Naive thymus-derived CD4-positive, alpha-beta T cell (primary cell): ENCODE results near the gene EYS. TPM values are rescaled to one million over a fixed set of nuclear protein-coding genes. Genes with fewer than 3 reads are reported as not detected.

Experiments used
- ATAC-seq: fragments of 150-1000 bp; cut with Tn5 transposase; 2 replicates; pipeline ENCODE4 v1.10.0; 2021; ENCODE audit warnings: mild to moderate bottlenecking, moderate library complexity
- CTCF ChIA-PET: fragments of 350-600 bp; sonication (Branson Sonifier 250); formaldehyde crosslinking; loops from one replicate; lab custom pipeline; 2021; ENCODE audit warnings: antibody characterized with exemption; lab: Charles Lee
- POLR2A ChIA-PET: fragments of 350-600 bp; sonication (Branson Sonifier 250); formaldehyde crosslinking; loops from one replicate; lab custom pipeline; 2021; ENCODE audit warnings: antibody characterized with exemption, inconsistent platforms; lab: Charles Lee
- DNase-seq, 9 donors: peaks; one replicate each; pipeline versions ENCODE4 v3.0.0 to v3.0.0-alpha.2; 2020 to 2022; ENCODE audit warnings: mixed read lengths in 1 of 9
- H3K27ac ChIP-seq: one replicate; pipeline ENCODE4 v1.7.0; 2013; ENCODE audit warnings: mild to moderate bottlenecking, low read depth, low read length, moderate library complexity
- H3K27me3 ChIP-seq, 2 donors: one replicate each; pipeline ENCODE4 v1.7.0; 2013; ENCODE audit warnings: low read length in 2 of 2, mild to moderate bottlenecking in 2 of 2, moderate library complexity in 2 of 2; ENCODE audit not compliant: control insufficient read depth in 2 of 2, insufficient read depth in 2 of 2
- H3K36me3 ChIP-seq, 3 experiments: 1 replicate in 2 of 3; 2 replicates in 1 of 3; pipeline ENCODE4 v1.7.0; 2013; ENCODE audit warnings: low read length in 3 of 3, mild to moderate bottlenecking in 3 of 3, moderate library complexity in 1 of 3; ENCODE audit not compliant: insufficient read depth in 3 of 3, control insufficient read depth in 2 of 3
- H3K4me1 ChIP-seq, 2 donors: one replicate each; pipeline ENCODE4 v1.7.0; 2013; ENCODE audit warnings: low read length in 2 of 2, mild to moderate bottlenecking in 2 of 2, moderate library complexity in 1 of 2; ENCODE audit not compliant: control insufficient read depth in 2 of 2, insufficient read depth in 2 of 2
- H3K4me3 ChIP-seq: 2 replicates; pipeline ENCODE4 v1.7.0; 2013; ENCODE audit warnings: mild to moderate bottlenecking, low read length
- H3K9me3 ChIP-seq, 3 experiments: 1 replicate in 2 of 3; 2 replicates in 1 of 3; pipeline ENCODE4 v1.7.0; 2013; ENCODE audit warnings: low read length in 3 of 3; ENCODE audit not compliant: control insufficient read depth in 2 of 3
- H3K27ac Mint-ChIP-seq, 9 donors: one replicate each; pipeline ENCODE4 v1.8.0; 2020 to 2022; ENCODE audit warnings: mixed read lengths in 9 of 9, mild to moderate bottlenecking in 8 of 9, moderate library complexity in 5 of 9, inconsistent platforms in 2 of 9
- H3K27me3 Mint-ChIP-seq, 5 donors: one replicate each; pipeline ENCODE4 v1.8.0; 2021 to 2022; ENCODE audit warnings: mixed read lengths in 5 of 5, mild to moderate bottlenecking in 1 of 5
- H3K36me3 Mint-ChIP-seq, 5 donors: one replicate each; pipeline ENCODE4 v1.8.0; 2020 to 2022; ENCODE audit warnings: mixed read lengths in 5 of 5, mild to moderate bottlenecking in 3 of 5, inconsistent platforms in 1 of 5
- H3K4me1 Mint-ChIP-seq, 7 donors: one replicate each; pipeline ENCODE4 v1.8.0; 2020 to 2022; ENCODE audit warnings: mixed read lengths in 7 of 7, mild to moderate bottlenecking in 3 of 7, inconsistent platforms in 1 of 7
- H3K4me3 Mint-ChIP-seq, 10 donors: one replicate each; pipeline ENCODE4 v1.8.0; 2020 to 2022; ENCODE audit warnings: mild to moderate bottlenecking in 10 of 10, mixed read lengths in 10 of 10, moderate library complexity in 6 of 10, inconsistent platforms in 2 of 10
- H3K9me3 Mint-ChIP-seq, 11 donors: one replicate each; pipeline ENCODE4 v1.8.0; 2020 to 2022; ENCODE audit warnings: mixed read lengths in 11 of 11, mild to moderate bottlenecking in 4 of 11, inconsistent platforms in 1 of 11, moderate library complexity in 1 of 11
- intact Hi-C, 2 donors: fragments of 100-400 bp; cut with micrococcal nuclease; formaldehyde crosslinking; loops; one replicate each; pipeline ENCODE4 v1.15.1; 2023
- polyA plus RNA-seq, 2 donors: library from polyadenylated mRNA; unstranded; fragments of 300-500 nt; fragmentation: Illumina TruSeq; gene quantifications; one replicate each; pipeline ENCODE4 v1.2.3, GENCODE V29; 2021
- total RNA-seq, 6 experiments: library from RNA in 5 of 6; stranded (reverse) in 5 of 6; gene quantifications; 1 replicate in 5 of 6; 2 replicates in 1 of 6; pipeline ENCODE4 v1.2.3 and lab custom pipeline; 2021 to 2026

The EYS gene
- total and polyA plus RNA-seq, 7 experiments from 2014 or later, result 0.07 to 0.21 (median 0.13) TPM; not detected in 4

GRCh38 chr6:65558071-65558470 is 149.0 kb downstream of the EYS start:
- no peaks in the 10 kb centered on the region for H3K27me3 Mint-ChIP-seq
- peaks cover 0 to 12% (median 0%) of the 10 kb centered on the region in 11 donors for H3K9me3 Mint-ChIP-seq
- no peaks in the 10 kb centered on the region for H3K4me1 Mint-ChIP-seq
- H3K4me1 ChIP-seq, result no peaks in the 10 kb centered on the region
- H3K4me3 Mint-ChIP-seq, result no peak overlapping the region
- ChIA-PET CTCF (no interaction called here), POLR2A (no interaction called here)
- no peak overlapping the region for H3K27ac ChIP-seq
- ATAC-seq (no peak), DNase-seq (no peak)
- peaks cover 0 to 6% (median 0%) of the 10 kb centered on the region in 3 experiments for H3K9me3 ChIP-seq
- intact Hi-C loops, result no loop called here
- no peaks in the 10 kb centered on the region for H3K36me3 ChIP-seq
- no peaks in the 10 kb centered on the region for H3K36me3 Mint-ChIP-seq
- no peak overlapping the region for H3K4me3 ChIP-seq
- no peak overlapping the region for H3K27ac Mint-ChIP-seq
- no peaks in the 10 kb centered on the region for H3K27me3 ChIP-seq

- ATAC-seq, result no peak
These were observed 149.8 kb downstream of the EYS start for GRCh38 chr6:65557224-65557623.

GRCh38 chr6:65546894-65547293 is 160.1 kb downstream of the EYS start:
- Mint-ChIP-seq H3K27me3 (no peaks in the 10 kb centered on the region), H3K36me3 (no peaks in the 10 kb centered on the region), H3K9me3 (peaks cover 0 to 10% (median 3%) of the 10 kb centered on the region in 11 donors), H3K27ac (no peak overlapping the region), H3K4me3 (no peak overlapping the region), H3K4me1 (no peaks in the 10 kb centered on the region)
- no peak overlapping the region for H3K4me3 ChIP-seq
- H3K4me1 ChIP-seq, result no peaks in the 10 kb centered on the region
- peaks cover 0 to 3% (median 0%) of the 10 kb centered on the region in 3 experiments for H3K9me3 ChIP-seq
- ChIA-PET POLR2A (no interaction called here), CTCF (no interaction called here)
- no peak overlapping the region for H3K27ac ChIP-seq
- H3K36me3 ChIP-seq, result no peaks in the 10 kb centered on the region
- ATAC-seq, result no peak
- intact Hi-C loops, result no loop called here
- no peak for DNase-seq
- H3K27me3 ChIP-seq, result no peaks in the 10 kb centered on the region

More at GRCh38 chr6:65557224-65557623, 149.8 kb downstream of the EYS start:
- no peaks in the 10 kb centered on the region for H3K4me1 Mint-ChIP-seq
- no peak for DNase-seq
- no peak overlapping the region for H3K27ac Mint-ChIP-seq
- peaks cover 0 to 6% (median 0%) of the 10 kb centered on the region in 3 experiments for H3K9me3 ChIP-seq
- CTCF ChIA-PET, result no interaction called here
- H3K27me3 ChIP-seq, result no peaks in the 10 kb centered on the region
- H3K4me1 ChIP-seq, result no peaks in the 10 kb centered on the region
- H3K27me3 Mint-ChIP-seq, result no peaks in the 10 kb centered on the region
- no peaks in the 10 kb centered on the region for H3K36me3 ChIP-seq
- peaks cover 0 to 12% (median 0%) of the 10 kb centered on the region in 11 donors for H3K9me3 Mint-ChIP-seq
- H3K27ac ChIP-seq, result no peak overlapping the region
- POLR2A ChIA-PET, result no interaction called here
- no peaks in the 10 kb centered on the region for H3K36me3 Mint-ChIP-seq
- H3K4me3 Mint-ChIP-seq, result no peak overlapping the region
- intact Hi-C loops, result no loop called here
- H3K4me3 ChIP-seq, result no peak overlapping the region

- Histone ChIP-seq H3K27ac (no peak overlapping the region), H3K4me3 (no peak overlapping the region), H3K27me3 (no peaks in the 10 kb centered on the region), H3K4me1 (no peaks in the 10 kb centered on the region), H3K9me3 (peaks cover 0 to 3% (median 0%) of the 10 kb centered on the region in 3 experiments), H3K36me3 (no peaks in the 10 kb centered on the region)
- ChIA-PET CTCF (no interaction called here), POLR2A (no interaction called here)
- no peaks in the 10 kb centered on the region for H3K36me3 Mint-ChIP-seq
- no peak for ATAC-seq
- intact Hi-C loops, result no loop called here
- no peaks in the 10 kb centered on the region for H3K4me1 Mint-ChIP-seq
- H3K27me3 Mint-ChIP-seq, result no peaks in the 10 kb centered on the region
- no peak for DNase-seq
- no peak overlapping the region for H3K27ac Mint-ChIP-seq
- H3K4me3 Mint-ChIP-seq, result no peak overlapping the region
- peaks cover 0 to 10% (median 3%) of the 10 kb centered on the region in 11 donors for H3K9me3 Mint-ChIP-seq
These were observed 161.1 kb downstream of the EYS start for GRCh38 chr6:65545920-65546319.

- Histone ChIP-seq H3K4me3 (no peak overlapping the region), H3K27me3 (no peaks in the 10 kb centered on the region), H3K9me3 (peaks cover 0 to under 1% (median 0%) of the 10 kb centered on the region in 3 experiments), H3K4me1 (no peaks in the 10 kb centered on the region), H3K36me3 (no peaks in the 10 kb centered on the region), H3K27ac (no peak overlapping the region)
- DNase-seq (no peak), ATAC-seq (no peak)
- H3K4me3 Mint-ChIP-seq, result no peak overlapping the region
- H3K9me3 Mint-ChIP-seq, result peaks cover 0 to 16% (median 3%) of the 10 kb centered on the region in 11 donors
- no peaks in the 10 kb centered on the region for H3K27me3 Mint-ChIP-seq
- intact Hi-C loops, result no loop called here
- no peaks in the 10 kb centered on the region for H3K4me1 Mint-ChIP-seq
- POLR2A ChIA-PET, result no interaction called here
- no peaks in the 10 kb centered on the region for H3K36me3 Mint-ChIP-seq
- no peak overlapping the region for H3K27ac Mint-ChIP-seq
- CTCF ChIA-PET, result no interaction called here
These were observed 168.4 kb downstream of the EYS start for GRCh38 chr6:65538644-65539043.

- no peaks in the 10 kb centered on the region for H3K9me3 ChIP-seq
- ATAC-seq (no peak), DNase-seq (no peak)
- no peaks in the 10 kb centered on the region for H3K36me3 ChIP-seq
- H3K4me3 ChIP-seq, result no peak overlapping the region
- H3K27me3 ChIP-seq, result no peaks in the 10 kb centered on the region
- H3K27ac Mint-ChIP-seq, result no peak overlapping the region
- no peaks in the 10 kb centered on the region for H3K4me1 Mint-ChIP-seq
- intact Hi-C loops, result no loop called here
- ChIA-PET POLR2A (no interaction called here), CTCF (no interaction called here)
- H3K9me3 Mint-ChIP-seq, result peaks cover 0 to 19% (median 6%) of the 10 kb centered on the region in 11 donors
- no peak overlapping the region for H3K4me3 Mint-ChIP-seq
- H3K27ac ChIP-seq, result no peak overlapping the region
- no peaks in the 10 kb centered on the region for H3K27me3 Mint-ChIP-seq
- H3K4me1 ChIP-seq, result no peaks in the 10 kb centered on the region
- H3K36me3 Mint-ChIP-seq, result no peaks in the 10 kb centered on the region
These were observed 169.4 kb downstream of the EYS start for GRCh38 chr6:65537600-65537999.

- no peaks in the 10 kb centered on the region for H3K36me3 ChIP-seq
- no peak for DNase-seq
- H3K27ac Mint-ChIP-seq, result no peak overlapping the region
- no peaks in the 10 kb centered on the region for H3K36me3 Mint-ChIP-seq
- peaks cover 0 to 24% (median 6%) of the 10 kb centered on the region in 11 donors for H3K9me3 Mint-ChIP-seq
- H3K4me3 ChIP-seq, result no peak overlapping the region
- no peaks in the 10 kb centered on the region for H3K27me3 Mint-ChIP-seq
- POLR2A ChIA-PET, result no interaction called here
- ATAC-seq, result no peak
- H3K4me1 ChIP-seq, result no peaks in the 10 kb centered on the region
- H3K27me3 ChIP-seq, result no peaks in the 10 kb centered on the region
- no peaks in the 10 kb centered on the region for H3K9me3 ChIP-seq
- H3K27ac ChIP-seq, result no peak overlapping the region
- CTCF ChIA-PET, result no interaction called here
- H3K4me3 Mint-ChIP-seq, result no peak overlapping the region
- intact Hi-C loops, result no loop called here
- no peaks in the 10 kb centered on the region for H3K4me1 Mint-ChIP-seq
These were observed 175.5 kb downstream of the EYS start for GRCh38 chr6:65531533-65531932.
